ENCODE data around the gene RBM6.
A peak's percentile ranks its signal among the peaks of the same experiment; 100 is the strongest.
"Not testable (repeated sequence)": the region's sequence is repeated elsewhere in the genome, so short reads cannot be mapped to it uniquely, and the experiment has no call there.

The RBM6 gene, protein sequence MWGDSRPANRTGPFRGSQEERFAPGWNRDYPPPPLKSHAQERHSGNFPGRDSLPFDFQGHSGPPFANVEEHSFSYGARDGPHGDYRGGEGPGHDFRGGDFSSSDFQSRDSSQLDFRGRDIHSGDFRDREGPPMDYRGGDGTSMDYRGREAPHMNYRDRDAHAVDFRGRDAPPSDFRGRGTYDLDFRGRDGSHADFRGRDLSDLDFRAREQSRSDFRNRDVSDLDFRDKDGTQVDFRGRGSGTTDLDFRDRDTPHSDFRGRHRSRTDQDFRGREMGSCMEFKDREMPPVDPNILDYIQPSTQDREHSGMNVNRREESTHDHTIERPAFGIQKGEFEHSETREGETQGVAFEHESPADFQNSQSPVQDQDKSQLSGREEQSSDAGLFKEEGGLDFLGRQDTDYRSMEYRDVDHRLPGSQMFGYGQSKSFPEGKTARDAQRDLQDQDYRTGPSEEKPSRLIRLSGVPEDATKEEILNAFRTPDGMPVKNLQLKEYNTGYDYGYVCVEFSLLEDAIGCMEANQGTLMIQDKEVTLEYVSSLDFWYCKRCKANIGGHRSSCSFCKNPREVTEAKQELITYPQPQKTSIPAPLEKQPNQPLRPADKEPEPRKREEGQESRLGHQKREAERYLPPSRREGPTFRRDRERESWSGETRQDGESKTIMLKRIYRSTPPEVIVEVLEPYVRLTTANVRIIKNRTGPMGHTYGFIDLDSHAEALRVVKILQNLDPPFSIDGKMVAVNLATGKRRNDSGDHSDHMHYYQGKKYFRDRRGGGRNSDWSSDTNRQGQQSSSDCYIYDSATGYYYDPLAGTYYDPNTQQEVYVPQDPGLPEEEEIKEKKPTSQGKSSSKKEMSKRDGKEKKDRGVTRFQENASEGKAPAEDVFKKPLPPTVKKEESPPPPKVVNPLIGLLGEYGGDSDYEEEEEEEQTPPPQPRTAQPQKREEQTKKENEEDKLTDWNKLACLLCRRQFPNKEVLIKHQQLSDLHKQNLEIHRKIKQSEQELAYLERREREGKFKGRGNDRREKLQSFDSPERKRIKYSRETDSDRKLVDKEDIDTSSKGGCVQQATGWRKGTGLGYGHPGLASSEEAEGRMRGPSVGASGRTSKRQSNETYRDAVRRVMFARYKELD

DNA sequence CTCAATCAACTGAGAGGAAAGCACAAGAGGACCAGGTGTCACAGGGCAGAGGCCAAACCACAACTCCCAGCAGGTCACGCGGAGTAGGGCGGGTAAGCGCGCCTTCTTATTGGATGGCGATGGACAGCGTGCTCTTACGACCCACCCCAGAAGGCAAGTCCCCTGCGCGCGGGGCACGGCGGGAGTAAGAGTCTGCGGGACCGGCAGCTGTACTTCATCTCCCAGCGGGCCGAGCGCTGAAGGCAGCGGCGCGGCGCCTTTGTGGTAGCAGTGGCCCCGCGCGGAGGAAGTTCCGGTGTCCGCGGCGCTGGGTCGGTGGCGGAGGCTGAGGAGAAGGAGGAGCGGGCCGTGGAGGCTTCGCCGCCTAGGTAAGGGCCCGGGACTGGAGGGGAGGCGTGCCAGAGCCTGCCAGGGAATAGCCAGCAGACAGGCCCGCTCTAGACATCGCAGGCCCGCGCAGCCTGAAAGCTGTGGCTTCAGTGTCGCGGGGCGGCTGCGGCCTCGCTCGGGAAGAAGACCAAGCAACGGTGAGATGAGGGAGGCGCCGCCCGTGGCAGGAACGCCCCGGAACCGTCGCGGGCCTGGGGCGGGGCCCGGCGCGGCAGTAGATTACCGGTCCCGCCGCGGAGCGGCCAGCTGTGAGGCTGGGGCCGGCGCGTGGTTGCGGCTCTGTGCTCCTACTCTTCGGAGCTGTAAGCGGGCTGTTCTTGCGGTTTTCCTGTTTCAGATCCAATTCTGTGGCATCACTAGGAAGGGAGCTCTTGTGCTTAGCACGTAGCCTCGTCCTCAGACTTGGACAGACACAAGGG lies at the start of gene RBM6:
Gene RBM6 (plus strand): TSS at position 293 of the 809 bp plus-strand sequence. CDS start 22,492 bp downstream, outside the sequence.
- peak; percentile 99 for DNase-seq (ENCODE audit: low read depth, low spot score)

DNA sequence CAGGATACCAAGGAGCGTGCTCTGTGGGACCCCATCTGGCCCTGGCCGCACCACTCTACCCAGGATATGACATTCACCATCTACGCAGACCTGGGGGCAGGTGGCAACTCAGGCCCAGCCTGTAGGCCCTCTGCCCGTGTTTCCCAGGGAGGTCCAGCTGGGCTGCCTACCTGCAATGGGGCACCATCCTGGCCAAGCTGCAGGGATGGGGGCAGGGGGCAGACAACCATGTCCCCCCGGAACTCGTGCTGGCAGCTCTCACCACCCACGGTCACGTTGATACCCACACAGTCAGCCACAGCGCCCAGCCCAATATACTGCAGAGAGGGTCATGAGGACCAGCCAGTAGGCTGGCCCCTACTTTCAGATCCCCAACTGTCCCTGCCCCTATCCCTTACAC lies 44.2 kb upstream of the RBM6 start:
- DNase-seq (ENCODE audit: low read depth, low spot score) = no peak

DNA sequence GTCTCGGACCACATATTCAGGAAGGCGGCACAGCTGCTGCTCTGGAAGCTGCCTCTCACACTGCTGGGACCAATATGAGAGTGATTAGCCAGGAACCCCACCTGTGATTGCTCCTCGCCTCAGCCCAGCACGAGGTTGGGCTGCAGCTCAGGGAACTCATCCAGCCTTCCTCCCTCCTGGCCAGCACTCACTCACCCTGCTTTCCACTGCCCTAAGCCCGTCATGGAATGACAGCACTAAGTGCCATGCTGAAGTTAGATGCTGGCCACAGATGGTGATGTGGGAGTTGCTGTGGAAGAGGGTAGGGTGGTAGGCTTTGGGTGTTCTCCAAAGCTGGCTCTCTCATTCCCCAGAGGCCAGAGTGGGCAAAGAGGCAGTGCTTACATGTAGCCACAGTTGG lies 43.6 kb upstream of the RBM6 start:
- DNase-seq (ENCODE audit: low read depth, low spot score) = no peak

DNA sequence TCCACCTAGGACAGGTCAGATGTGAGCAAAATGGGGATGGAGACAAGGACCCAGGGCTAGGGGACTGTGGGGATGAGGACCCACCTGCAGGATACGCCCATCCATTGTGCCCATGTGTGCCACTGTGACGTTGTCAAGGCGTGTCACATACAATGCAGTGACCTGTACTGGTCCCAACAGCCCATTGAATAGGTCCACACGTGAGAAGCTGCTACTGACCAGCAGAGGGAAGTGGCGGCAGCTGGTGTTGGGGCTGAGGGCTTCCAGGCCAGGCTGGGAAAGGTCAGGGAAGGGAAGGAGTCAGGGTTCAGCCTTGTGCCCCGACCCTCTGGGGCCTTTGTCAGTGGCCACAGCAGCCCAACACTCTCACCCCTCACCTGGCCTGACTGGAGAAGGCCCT lies 41.0 kb upstream of the RBM6 start:
- no peak for DNase-seq (ENCODE audit: low read depth, low spot score)

DNA sequence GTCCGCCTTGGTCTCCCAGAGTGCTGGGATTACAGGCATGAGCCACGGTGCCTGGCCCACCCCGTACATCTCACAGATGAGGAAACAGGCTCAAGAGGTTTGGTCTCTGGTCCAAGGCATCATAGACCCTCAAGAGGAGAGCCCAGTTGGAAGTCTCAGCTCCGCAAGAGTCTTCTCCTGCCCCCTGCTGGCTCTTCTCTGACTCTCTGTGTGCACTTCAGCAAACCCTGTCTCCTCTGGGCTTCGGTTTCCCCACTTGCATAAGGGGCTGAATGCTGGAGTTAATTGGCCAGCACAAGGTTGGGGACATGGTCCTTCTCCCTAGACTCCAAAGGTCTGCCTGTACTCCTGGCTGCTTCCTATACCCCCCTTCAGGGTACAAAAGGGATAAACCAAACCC lies 40.1 kb upstream of the RBM6 start:
- DNase-seq (ENCODE audit: low read depth, low spot score) = peak; percentile 74

DNA sequence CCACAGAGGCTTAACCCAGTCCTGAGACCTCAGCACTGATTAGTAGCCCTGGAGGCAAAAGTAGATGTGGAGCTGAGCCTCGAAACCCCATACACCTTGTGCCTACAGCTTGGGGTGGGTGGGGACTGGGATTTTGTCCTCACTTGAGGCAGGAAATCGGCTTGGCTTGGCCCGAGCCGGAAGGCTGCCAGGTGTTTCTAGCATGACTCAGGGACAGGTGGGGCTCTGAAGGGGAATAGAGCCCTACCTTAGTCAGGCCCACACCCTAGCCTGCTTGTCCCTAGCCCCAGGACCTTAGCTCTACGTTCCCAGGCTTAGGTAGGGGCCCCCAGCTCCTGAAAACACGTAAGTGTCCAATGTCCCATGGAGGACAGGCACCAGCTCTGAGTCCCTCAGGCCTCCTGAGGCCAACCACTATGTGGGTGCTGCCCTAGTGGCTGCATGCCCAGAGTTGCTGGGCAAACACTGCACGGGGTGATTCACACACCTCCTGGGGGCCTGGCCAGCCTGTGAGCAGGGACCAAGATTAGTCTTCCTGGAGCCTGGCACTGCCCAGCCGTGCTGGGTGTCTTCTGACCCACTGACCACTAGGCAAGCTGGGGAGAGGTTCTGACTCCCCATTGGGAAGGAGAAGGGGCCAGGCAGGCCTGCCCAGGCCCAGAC lies 39.3 kb upstream of the RBM6 start:
- no peak for DNase-seq (ENCODE audit: low read depth, low spot score)

DNA sequence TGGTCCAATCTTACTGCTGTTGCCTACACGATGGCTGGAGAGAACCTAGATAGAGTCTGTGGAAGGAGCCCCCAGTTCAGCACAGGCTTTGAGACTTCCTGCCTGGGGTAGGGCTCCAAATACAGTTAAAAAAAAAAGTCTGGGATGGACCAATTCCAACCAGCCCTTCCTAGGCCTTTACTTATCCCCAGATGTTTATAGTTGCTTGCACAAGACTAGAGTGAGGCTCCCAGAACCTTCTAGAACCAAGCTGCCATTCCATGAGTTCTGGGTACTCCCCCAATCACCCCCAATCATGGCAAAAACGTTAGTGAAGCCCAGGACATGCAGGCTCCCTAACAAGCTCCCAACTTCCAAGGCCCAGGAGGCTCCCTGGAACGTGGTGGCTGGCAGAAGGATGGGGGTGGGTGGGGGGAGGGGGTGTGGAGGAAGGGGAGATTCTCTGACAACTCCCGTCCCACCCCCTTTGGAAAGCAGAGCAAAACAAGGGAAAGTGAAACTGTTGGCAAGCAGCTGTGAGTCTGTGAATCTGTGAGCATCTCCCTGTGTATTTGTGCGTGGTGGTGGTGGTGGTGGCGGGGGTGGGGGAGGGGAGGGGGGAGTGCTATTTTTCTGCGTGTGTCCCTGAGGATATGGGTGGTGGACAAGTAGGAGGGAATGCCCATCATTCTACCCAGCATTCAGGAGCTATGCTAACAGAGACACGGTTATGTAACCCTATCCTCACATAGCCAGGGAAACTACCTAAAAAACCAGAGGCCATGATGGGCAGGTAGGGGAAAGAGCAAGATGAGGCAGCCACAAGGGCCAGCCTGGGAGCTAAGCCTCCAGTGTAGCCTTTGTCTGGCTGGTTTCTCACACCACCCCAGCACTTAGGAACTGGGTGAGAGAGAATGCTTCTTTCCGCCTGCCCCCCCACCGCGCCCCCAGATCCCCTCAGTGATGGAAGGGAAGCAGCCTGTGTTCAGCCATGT lies 38.3 kb upstream of the RBM6 start:
- no peak for DNase-seq (ENCODE audit: low read depth, low spot score)

DNA sequence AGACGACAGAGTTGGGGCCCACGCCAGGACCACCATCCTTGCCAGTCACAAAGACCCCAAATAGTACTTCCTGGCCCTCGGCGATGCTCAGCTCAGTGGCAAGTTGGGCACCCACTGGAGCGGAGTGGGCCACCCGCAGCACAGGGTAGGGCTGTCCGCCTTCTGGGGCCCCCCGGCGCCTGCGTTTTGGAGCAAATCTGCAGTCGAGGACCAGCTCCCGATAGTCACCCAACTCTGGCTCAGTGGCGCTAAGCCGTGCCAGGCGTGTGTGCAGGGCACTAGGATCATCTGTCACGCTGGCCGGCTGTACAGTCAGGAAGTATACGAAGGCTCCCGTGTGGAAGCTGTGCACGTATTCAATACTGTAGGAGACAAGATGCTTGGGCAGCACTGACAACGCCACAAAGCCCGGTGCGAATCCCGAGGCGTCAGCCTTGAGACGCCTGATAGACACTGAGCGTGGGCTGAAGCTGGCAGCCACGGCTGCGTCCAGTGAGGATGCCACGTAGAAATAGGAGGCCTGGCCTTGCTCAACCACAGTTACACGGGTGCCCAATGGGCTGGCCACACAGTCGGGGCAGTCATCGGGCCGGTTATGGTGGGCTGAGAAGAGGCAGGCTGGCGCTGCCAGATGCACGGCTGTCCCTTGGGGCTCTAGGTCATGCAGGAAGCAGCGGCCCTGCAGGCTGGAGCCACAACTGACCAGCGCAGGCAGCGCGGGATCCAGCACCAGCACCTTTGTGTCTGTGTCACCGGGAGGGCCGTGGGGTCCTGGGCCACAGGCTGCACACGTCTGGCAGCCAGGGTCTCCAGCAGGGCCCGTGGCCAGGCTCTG lies 37.2 kb upstream of the RBM6 start:
- DNase-seq (ENCODE audit: low read depth, low spot score) = no peak

DNA sequence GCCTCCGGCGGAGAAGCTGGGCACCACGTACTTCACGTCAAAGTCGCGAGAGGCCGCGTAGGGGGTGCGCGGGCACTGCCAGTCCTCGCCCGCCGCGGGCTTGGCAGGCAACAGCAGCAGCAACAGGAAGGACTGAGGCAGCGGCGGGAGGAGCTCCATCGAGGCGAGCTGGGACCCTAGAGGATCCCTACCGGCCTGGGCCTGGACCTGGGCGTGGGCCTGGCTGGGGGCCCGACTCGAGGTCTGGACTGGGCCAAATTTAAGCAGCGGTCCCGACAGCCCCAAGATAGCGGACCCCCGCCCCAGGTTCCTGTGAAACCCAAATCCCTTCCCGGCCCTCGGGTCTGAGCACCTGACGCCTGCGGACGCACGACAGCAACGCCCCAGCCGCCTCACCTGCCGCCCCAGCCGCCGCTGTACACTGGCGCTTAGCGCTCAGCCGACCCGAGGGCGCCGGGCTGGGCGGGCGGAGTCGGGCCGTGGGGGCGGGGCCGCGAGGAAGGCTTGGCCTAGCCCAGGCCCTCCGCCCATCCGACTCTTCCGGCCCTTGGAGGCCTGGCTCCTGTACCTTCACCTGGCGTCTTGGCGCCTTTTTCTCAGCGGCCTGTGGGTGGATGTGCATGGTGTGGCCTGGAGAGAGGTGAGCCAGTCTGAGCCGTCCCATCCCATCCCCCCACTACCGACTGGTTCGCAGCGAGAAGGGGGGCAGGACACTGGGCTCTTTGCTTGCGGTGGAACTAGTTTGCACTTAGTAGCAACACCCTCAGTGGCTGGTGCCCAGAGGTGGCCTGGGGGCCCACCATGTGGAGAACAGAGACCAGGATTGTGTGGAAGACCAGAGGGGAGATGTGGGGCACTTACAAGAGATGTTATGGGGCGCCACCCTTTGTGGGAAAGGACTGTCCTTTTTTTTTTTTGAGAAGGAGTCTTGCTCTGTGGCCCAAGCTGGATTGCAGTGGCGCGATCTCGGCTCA lies 36.2 kb upstream of the RBM6 start, which contains the start of gene MST1R:
Gene MST1R (minus strand): TSS at position 423 of the 974 bp plus-strand sequence. CDS start 264 bp downstream, at position 159.
- DNase-seq (ENCODE audit: low read depth, low spot score) = peak; percentile 95

DNA sequence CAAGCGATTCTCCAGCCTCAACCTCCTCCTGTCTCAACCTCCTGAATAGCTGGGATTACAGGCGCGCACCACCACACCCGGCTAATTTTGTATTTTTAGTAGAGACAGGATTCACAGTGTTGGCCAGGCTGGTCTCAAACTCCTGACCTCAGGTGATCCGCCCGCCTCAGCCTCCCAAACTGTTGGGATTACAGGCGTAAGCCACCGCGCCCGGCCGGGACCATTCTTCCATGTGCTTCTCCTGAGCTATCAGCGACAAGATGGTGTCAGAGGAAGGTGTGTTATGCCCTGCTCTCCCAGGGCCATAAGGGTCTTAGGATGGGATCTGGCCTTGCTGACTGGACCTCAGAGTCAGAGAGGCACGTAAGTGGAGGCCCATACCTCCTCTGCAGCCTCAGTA lies 35.5 kb upstream of the RBM6 start:
- DNase-seq (ENCODE audit: low read depth, low spot score) = not testable (repeated sequence)

DNA sequence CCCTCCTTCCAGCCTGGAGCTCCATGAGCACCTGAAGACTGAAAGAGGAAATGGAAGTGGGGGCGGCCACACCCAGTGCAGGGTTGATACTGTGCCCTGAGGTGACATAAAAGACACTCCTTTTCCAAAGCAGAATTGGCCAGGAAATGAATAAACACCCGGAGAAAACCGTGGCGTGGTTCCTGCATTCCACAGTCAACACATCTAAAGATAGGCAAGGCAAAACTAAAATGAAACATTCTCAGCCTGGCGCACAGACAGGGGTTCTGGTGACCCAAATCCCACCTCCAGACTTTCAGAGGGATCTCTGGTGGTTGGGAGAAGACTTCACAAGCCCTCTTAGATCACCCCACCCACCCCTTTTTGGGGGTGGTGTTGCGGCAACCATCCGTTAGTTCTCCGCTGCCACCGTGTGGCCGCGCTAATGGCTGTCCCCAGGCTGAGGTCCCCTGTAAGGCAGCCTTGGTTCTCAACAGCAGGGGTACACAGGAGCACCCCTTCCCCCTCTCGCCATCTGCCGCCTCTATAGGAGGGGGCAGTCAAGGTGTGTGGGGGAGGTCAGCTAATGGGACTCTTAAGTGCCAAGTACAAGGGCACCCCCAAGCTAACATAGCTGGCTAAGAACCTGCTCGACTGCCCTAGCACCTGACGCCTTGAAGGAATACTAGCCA lies 33.7 kb upstream of the RBM6 start:
- peak; percentile 54 for DNase-seq (ENCODE audit: low read depth, low spot score)

DNA sequence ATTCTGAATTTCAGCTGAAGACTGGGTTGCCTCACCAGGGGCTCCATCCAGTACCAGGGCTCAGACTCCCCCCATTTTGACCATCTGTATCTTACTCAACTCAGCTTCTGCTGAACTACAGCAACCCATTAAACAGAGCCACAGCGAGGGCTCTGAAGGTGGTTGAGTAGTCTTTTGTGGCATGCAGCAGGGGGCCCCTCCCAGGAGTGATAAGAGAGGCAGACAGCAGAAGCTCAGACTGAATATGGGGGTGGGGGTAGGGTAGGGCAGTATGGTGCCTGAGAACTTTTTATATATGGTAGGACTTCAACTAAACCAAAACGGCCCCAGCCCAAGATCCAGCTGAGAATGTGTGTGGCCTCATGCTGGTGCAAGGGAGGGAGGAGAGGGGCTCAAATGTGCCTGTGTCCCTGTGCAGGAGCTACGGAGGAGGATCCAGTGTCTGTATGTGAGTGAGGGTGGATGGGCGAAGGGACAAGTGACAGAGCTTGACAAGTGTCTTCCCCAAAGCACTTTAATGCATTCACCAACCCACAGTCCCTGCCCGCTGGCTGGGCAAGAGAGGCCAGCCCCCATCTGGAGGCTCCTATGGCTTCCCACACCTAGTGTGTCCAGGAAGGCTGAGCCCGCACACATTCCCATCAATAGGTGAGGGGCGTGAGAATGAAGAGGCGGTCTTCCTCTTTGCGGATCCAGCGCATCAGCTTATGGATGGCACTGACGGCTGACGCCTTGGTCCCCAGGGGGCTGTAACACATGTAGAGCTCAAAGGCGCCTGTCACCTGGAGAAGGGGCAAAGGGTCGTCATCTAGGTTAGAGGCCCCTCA lies 31.4 kb upstream of the RBM6 start:
- DNase-seq (ENCODE audit: low read depth, low spot score) = no peak

DNA sequence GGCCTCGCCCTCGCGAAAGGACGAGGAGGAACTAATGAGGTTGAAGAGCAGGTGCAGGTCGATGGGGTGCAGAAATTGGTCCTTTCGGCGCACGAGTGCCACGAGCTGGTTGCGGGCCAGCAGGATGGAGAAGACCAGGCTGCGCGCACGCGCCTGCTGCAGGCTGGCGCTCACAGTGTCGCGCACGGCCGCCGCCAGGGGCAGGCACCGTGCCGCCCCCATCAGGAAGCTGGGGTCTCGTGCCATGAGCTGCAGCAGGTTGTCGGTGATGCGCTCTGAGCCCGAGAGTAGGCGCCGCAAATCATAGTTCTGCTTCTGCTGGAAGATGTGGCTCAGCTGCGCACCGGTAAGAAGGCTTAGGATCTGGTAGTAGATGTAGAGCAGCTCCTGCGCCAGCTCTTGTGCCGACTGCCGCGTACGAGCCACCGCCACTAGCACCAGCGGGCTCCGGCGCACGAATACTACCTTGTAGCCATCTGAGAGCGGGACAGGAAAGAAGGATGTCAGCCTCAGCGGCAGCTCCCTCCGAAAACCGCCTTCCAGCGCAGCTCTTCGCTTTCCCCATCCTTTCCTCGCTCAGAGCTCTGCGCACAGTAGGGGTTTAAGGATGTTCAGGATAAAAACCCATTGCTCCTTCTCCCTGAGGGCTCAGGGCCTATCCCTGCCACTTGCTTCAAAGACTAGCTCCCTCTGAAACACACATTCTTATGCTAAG lies 29.4 kb upstream of the RBM6 start:
- DNase-seq (ENCODE audit: low read depth, low spot score) = peak; percentile 86

DNA sequence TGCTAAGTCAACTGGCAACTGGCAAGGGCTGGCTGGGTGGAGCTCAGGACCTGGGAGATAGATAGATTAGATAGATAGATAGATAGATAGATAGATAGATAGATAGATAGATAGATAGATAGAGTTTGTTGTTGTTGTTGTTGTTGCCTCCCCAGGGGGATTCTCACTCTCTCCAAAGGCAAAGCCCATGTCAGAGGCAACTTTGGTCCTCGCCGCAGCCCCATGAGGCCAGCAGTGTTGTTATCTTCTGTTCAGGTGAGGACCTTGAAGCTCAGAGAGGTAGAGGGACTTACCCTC lies 28.9 kb upstream of the RBM6 start:
- DNase-seq (ENCODE audit: low read depth, low spot score) = no peak

DNA sequence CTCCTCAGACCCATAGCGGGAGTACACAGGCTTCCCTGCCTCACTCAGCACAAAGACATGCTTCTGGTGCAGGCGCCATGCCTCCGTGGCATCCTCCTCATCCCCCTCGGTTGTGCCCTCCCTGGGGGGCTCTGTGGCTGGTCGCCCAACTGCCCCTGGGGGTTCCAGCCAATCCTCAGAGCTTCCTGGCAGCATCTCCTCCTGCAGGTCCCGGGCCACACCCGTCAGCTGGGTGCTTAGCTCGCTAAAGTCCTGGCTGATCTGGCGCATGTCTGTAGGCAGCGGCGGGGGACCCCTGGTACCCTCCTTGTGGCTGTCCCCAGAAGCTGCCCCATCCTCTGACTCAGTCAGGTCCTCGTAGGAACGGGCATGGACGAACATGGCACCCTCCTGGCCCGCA lies 28.3 kb upstream of the RBM6 start:
- DNase-seq (ENCODE audit: low read depth, low spot score) = no peak

Data from ELF-1 (cell line).